NB4 (cell line): ENCODE data around the gene ANKH.

Experiments used
- DNase-seq: peaks from one replicate; pipeline ENCODE4 v3.0.0; 2010; ENCODE audit warnings: low read depth
- H3K4me3 ChIP-seq: one replicate; pipeline ENCODE4 v1.5.1; 2011; ENCODE audit warnings: mild to moderate bottlenecking, low read depth, low read length, moderate library complexity
- CTCF ChIP-seq: IDR thresholded peaks from one replicate; pipeline ENCODE4 v1.5.1; 2012; ENCODE audit warnings: low read depth, low read length
- MAX ChIP-seq: IDR thresholded peaks from 2 replicates; pipeline ENCODE4 v1.6.1; 2011; ENCODE audit warnings: low read depth, low read length
- MYC ChIP-seq: IDR thresholded peaks from 2 replicates; pipeline ENCODE4 v1.6.1; 2011; ENCODE audit warnings: low read depth, low read length
- POLR2A ChIP-seq: IDR thresholded peaks from 2 replicates; pipeline ENCODE4 v1.6.1; 2011; ENCODE audit warnings: mild to moderate bottlenecking; ENCODE audit not compliant: insufficient read length; ENCODE audit errors: extremely low read depth

Gene ANKH

GRCh38 chr5:14914193-14914592 is 42.6 kb upstream of the ANKH start:
- H3K4me3 ChIP-seq: no peak overlapping the region
- no peak for DNase-seq
- TF ChIP-seq CTCF (no peak), MAX (no peak), MYC (no peak), POLR2A (no peak)

- H3K4me3 ChIP-seq: no peak overlapping the region
- TF ChIP-seq CTCF: no peak
- no peak for TF ChIP-seq MAX
- TF ChIP-seq MYC: no peak
- no peak for TF ChIP-seq POLR2A
- no peak for DNase-seq
These were observed 41.5 kb upstream of the ANKH start for GRCh38 chr5:14913096-14913495.

GRCh38 chr5:14912206-14912605 is 40.6 kb upstream of the ANKH start:
- H3K4me3 ChIP-seq: no peak overlapping the region
- TF ChIP-seq MYC: no peak
- no peak for TF ChIP-seq CTCF
- no peak for TF ChIP-seq POLR2A
- no peak for TF ChIP-seq MAX
- DNase-seq: no peak

GRCh38 chr5:14909369-14909768 is 37.8 kb upstream of the ANKH start:
- DNase-seq: no peak
- no peak for TF ChIP-seq POLR2A
- no peak for TF ChIP-seq MAX
- TF ChIP-seq CTCF: no peak
- no peak for TF ChIP-seq MYC
- H3K4me3 ChIP-seq: no peak overlapping the region

- H3K4me3 ChIP-seq: no peak overlapping the region
- DNase-seq: no peak
- no peak for TF ChIP-seq MAX
- TF ChIP-seq MYC: no peak
- no peak for TF ChIP-seq POLR2A
- TF ChIP-seq CTCF: no peak
These were observed 36.6 kb upstream of the ANKH start for GRCh38 chr5:14908172-14908571.

GRCh38 chr5:14906628-14907027 is 35.0 kb upstream of the ANKH start:
- TF ChIP-seq POLR2A: no peak
- no peak for TF ChIP-seq CTCF
- TF ChIP-seq MAX: no peak
- no peak for TF ChIP-seq MYC

More at GRCh38 chr5:14906628-14907027, 35.0 kb upstream of the ANKH start:
- H3K4me3 ChIP-seq: no peak overlapping the region
- no peak for DNase-seq
